Hepatocyte (in vitro differentiated cells): ENCODE results near the gene FOSL2. TPM values are rescaled to one million over a fixed set of nuclear protein-coding genes. Genes with fewer than 3 reads are reported as not detected.
A peak's percentile ranks its signal among the peaks of the same experiment; 100 is the strongest.

ENCODE experiments used
- DNase-seq: peaks from one replicate; pipeline ENCODE4 v3.0.0-alpha.2; 2016; ENCODE audit warnings: low spot score
- H2AFZ ChIP-seq: fragments of 200-600 bp; sonication (generic); 2 replicates; pipeline ENCODE4 v1.6.0; 2016; ENCODE audit warnings: antibody characterized with exemption, mild to moderate bottlenecking
- H3K27ac ChIP-seq: fragments of 200-600 bp; sonication (generic); 2 replicates; pipeline ENCODE4 v1.5.1; 2016; ENCODE audit warnings: mild to moderate bottlenecking
- H3K27me3 ChIP-seq: fragments of 200-600 bp; sonication (generic); 2 replicates; pipeline ENCODE4 v1.6.1; 2016
- H3K36me3 ChIP-seq: fragments of 200-600 bp; sonication (generic); replicated peaks from 2 replicates; pipeline ENCODE4 v1.5.1; 2016; ENCODE audit warnings: low read depth; ENCODE audit not compliant: insufficient read depth
- H3K4me1 ChIP-seq: fragments of 200-600 bp; sonication (generic); 2 replicates; pipeline ENCODE4 v1.5.1; 2016; ENCODE audit warnings: mild to moderate bottlenecking, moderate library complexity; ENCODE audit not compliant: insufficient read depth
- H3K4me2 ChIP-seq: fragments of 200-600 bp; sonication (generic); 2 replicates; pipeline ENCODE4 v1.6.0; 2016
- H3K4me3 ChIP-seq: fragments of 200-600 bp; sonication (generic); 2 replicates; pipeline ENCODE4 v1.5.1; 2016; ENCODE audit warnings: mild to moderate bottlenecking
- H3K79me2 ChIP-seq: fragments of 200-600 bp; sonication (generic); 2 replicates; pipeline ENCODE4 v1.6.0; 2017; ENCODE audit warnings: mild to moderate bottlenecking
- H3K9me2 ChIP-seq: fragments of 200-600 bp; sonication (generic); replicated peaks from 2 replicates; pipeline ENCODE4 v1.6.0; 2017; ENCODE audit warnings: mild to moderate bottlenecking; ENCODE audit not compliant: insufficient read depth
- H3K9me3 ChIP-seq: fragments of 200-600 bp; sonication (generic); 2 replicates; pipeline ENCODE4 v1.5.1; 2016; ENCODE audit warnings: low read depth, mild to moderate bottlenecking
- H4K20me1 ChIP-seq: fragments of 200-600 bp; sonication (generic); 2 replicates; pipeline ENCODE4 v1.6.0; 2016; ENCODE audit warnings: mild to moderate bottlenecking; ENCODE audit not compliant: insufficient read depth, poor library complexity, severe bottlenecking
- EZH2 ChIP-seq: fragments of 200-600 bp; sonication (generic); IDR thresholded peaks from 2 replicates; pipeline ENCODE4 v1.6.1; 2016; ENCODE audit warnings: antibody characterized with exemption, mild to moderate bottlenecking, borderline replicate concordance
- EZH2phosphoT487 ChIP-seq: fragments of 200-600 bp; sonication (generic); IDR thresholded peaks from one replicate; pipeline ENCODE4 v1.6.1; 2018; ENCODE audit warnings: antibody characterized with exemption, mild to moderate bottlenecking, low read depth, moderate library complexity; ENCODE audit not compliant: unreplicated experiment, severe bottlenecking
- WGBS: methylation state at CpG from one replicate; pipeline ENCODE4 v1.1.6; 2016; ENCODE audit warnings: low lambda C conversion rate; ENCODE audit errors: missing lambda C conversion rate; 5-methylcytosine and 5-hydroxymethylcytosine counted together
- polyA plus RNA-seq: library from polyadenylated mRNA; unstranded; fragments of >200 nt; fragmentation: Nextera tagmentation; extraction: Ambion mirVana; gene quantifications from 2 replicates; pipeline ENCODE4 v1.2.1, GENCODE V29; 2016
- total RNA-seq: library from RNA; depleted of rRNA; stranded (reverse); fragments of >200 nt; gene quantifications from 2 replicates; pipeline ENCODE4 v1.2.3, GENCODE V29; 2014
- TF ChIP-seq, protein P1 (sequence below): fragments of 200-600 bp; sonication (generic); IDR thresholded peaks from 2 replicates; pipeline ENCODE4 v1.5.1; 2016; ENCODE audit warnings: antibody characterized with exemption, mild to moderate bottlenecking; ENCODE audit not compliant: poor library complexity

FOSL2 gene
- total and polyA plus RNA-seq, 2 experiments from 2014 or later: 91.1 to 148 TPM

- no peak for DNase-seq
- no peaks in the 10 kb centered on the region for H3K79me2 ChIP-seq
- H3K9me3 ChIP-seq: no peaks in the 10 kb centered on the region
- peaks cover 41% of the 10 kb centered on the region for H3K4me1 ChIP-seq
- TF ChIP-seq EZH2phosphoT487 (no peak), EZH2 (no peak)
- TF ChIP-seq, protein P1, sequence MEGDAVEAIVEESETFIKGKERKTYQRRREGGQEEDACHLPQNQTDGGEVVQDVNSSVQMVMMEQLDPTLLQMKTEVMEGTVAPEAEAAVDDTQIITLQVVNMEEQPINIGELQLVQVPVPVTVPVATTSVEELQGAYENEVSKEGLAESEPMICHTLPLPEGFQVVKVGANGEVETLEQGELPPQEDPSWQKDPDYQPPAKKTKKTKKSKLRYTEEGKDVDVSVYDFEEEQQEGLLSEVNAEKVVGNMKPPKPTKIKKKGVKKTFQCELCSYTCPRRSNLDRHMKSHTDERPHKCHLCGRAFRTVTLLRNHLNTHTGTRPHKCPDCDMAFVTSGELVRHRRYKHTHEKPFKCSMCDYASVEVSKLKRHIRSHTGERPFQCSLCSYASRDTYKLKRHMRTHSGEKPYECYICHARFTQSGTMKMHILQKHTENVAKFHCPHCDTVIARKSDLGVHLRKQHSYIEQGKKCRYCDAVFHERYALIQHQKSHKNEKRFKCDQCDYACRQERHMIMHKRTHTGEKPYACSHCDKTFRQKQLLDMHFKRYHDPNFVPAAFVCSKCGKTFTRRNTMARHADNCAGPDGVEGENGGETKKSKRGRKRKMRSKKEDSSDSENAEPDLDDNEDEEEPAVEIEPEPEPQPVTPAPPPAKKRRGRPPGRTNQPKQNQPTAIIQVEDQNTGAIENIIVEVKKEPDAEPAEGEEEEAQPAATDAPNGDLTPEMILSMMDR: no peak
- H3K4me3 ChIP-seq: no peak overlapping the region
- H3K36me3 ChIP-seq: no peaks in the 10 kb centered on the region
- H3K4me2 ChIP-seq: no peak overlapping the region
- no peaks in the 10 kb centered on the region for H4K20me1 ChIP-seq
- H3K9me2 ChIP-seq: no peaks in the 10 kb centered on the region
- no peak overlapping the region for H2AFZ ChIP-seq
- 77% methylated on average over 15 of the region's 15 CpGs for WGBS
- H3K27me3 ChIP-seq: no peaks in the 10 kb centered on the region
- H3K27ac ChIP-seq: no peak overlapping the region
Observed at GRCh38 chr2:28362991-28363521, 29.6 kb upstream of the FOSL2 start.

GRCh38 chr2:28363686-28364280, 28.9 kb upstream of the FOSL2 start:
- peaks cover 35% of the 10 kb centered on the region for H3K4me1 ChIP-seq
- H3K27me3 ChIP-seq: no peaks in the 10 kb centered on the region
- H3K27ac ChIP-seq: no peak overlapping the region
- no peaks in the 10 kb centered on the region for H3K79me2 ChIP-seq
- H2AFZ ChIP-seq: no peak overlapping the region
- WGBS: 96% methylated on average over 11 of the region's 11 CpGs
- H3K4me3 ChIP-seq: no peak overlapping the region
- no peaks in the 10 kb centered on the region for H3K9me2 ChIP-seq
- no peaks in the 10 kb centered on the region for H4K20me1 ChIP-seq
- H3K36me3 ChIP-seq: no peaks in the 10 kb centered on the region
- H3K9me3 ChIP-seq: no peaks in the 10 kb centered on the region
- DNase-seq: no peak
- no peak overlapping the region for H3K4me2 ChIP-seq
- no peak for TF ChIP-seq EZH2
- TF ChIP-seq, protein P1: no peak
- TF ChIP-seq EZH2phosphoT487: no peak

GRCh38 chr2:28364610-28365009, 28.0 kb upstream of the FOSL2 start:
- no peak overlapping the region for H2AFZ ChIP-seq
- peak overlapping the region; percentile 87 for H3K27ac ChIP-seq
- no peak overlapping the region for H3K4me3 ChIP-seq
- no peaks in the 10 kb centered on the region for H3K79me2 ChIP-seq
- H3K9me3 ChIP-seq: no peaks in the 10 kb centered on the region
- H3K36me3 ChIP-seq: no peaks in the 10 kb centered on the region
- 80% methylated on average over 3 of the region's 3 CpGs for WGBS
- H3K9me2 ChIP-seq: no peaks in the 10 kb centered on the region
- TF ChIP-seq, protein P1: no peak
- TF ChIP-seq EZH2phosphoT487: no peak
- TF ChIP-seq EZH2: no peak
- H3K27me3 ChIP-seq: no peaks in the 10 kb centered on the region
- H3K4me1 ChIP-seq: peaks cover 29% of the 10 kb centered on the region
- DNase-seq: no peak
- no peak overlapping the region for H3K4me2 ChIP-seq
- no peaks in the 10 kb centered on the region for H4K20me1 ChIP-seq
